Measurements from ENCODE around the gene KRT34.
"Not testable (repeated sequence)": the region's sequence is repeated elsewhere in the genome, so short reads cannot be mapped to it uniquely, and the experiment has no call there.

DNA sequence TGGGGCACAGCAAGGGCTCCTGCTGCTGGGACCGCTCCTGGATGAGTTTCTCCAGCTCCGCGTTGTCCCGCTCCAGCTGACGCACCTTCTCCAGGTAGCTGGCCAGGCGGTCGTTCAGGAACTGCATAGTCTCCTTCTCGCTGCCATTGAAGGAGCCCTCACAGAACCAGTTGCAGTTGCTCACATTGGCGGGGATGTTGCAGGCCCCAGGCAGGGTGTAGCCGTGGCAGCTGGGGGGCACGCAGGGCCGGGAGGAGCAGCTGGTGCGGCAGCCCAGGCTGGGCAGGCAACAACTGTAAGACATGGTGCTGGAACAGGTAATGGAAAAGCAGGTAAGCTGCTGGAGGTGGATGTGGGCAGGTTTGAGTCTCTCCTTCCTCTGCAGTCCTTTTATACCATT lies at the start of gene KRT34:
- TF ChIP-seq, protein P1, sequence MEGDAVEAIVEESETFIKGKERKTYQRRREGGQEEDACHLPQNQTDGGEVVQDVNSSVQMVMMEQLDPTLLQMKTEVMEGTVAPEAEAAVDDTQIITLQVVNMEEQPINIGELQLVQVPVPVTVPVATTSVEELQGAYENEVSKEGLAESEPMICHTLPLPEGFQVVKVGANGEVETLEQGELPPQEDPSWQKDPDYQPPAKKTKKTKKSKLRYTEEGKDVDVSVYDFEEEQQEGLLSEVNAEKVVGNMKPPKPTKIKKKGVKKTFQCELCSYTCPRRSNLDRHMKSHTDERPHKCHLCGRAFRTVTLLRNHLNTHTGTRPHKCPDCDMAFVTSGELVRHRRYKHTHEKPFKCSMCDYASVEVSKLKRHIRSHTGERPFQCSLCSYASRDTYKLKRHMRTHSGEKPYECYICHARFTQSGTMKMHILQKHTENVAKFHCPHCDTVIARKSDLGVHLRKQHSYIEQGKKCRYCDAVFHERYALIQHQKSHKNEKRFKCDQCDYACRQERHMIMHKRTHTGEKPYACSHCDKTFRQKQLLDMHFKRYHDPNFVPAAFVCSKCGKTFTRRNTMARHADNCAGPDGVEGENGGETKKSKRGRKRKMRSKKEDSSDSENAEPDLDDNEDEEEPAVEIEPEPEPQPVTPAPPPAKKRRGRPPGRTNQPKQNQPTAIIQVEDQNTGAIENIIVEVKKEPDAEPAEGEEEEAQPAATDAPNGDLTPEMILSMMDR (IDR thresholded peaks at IDR 0.05 in 2 of 3, conservative IDR thresholded peaks at IDR 0.05 in 1 of 3; ENCODE audit: borderline replicate concordance in 1 of 3, insufficient read depth in 1 of 3, low read depth in 2 of 3, low read length in 2 of 3) = not testable (repeated sequence)
- not testable (repeated sequence) for TF ChIP-seq POLR2AphosphoS5 (IDR thresholded peaks at IDR 0.05; ENCODE audit: low read depth, low read length); EGR1 (IDR thresholded peaks at IDR 0.05; ENCODE audit: low read depth); JUND (IDR thresholded peaks at IDR 0.05); CEBPB (IDR thresholded peaks at IDR 0.05; ENCODE audit: low read depth); EZH2phosphoT487 (IDR thresholded peaks at IDR 0.05; ENCODE audit: borderline replicate concordance); EZH2 (IDR thresholded peaks at IDR 0.05); YY1 (IDR thresholded peaks at IDR 0.05; ENCODE audit: extremely low read depth, insufficient replicate concordance, low read depth, low read length); POLR2A (IDR thresholded peaks at IDR 0.05; ENCODE audit: borderline replicate concordance, extremely low read depth, insufficient read depth, insufficient read length); ELF1 (IDR thresholded peaks at IDR 0.05; ENCODE audit: borderline replicate concordance, low read depth)
- TF ChIP-seq, protein P2, sequence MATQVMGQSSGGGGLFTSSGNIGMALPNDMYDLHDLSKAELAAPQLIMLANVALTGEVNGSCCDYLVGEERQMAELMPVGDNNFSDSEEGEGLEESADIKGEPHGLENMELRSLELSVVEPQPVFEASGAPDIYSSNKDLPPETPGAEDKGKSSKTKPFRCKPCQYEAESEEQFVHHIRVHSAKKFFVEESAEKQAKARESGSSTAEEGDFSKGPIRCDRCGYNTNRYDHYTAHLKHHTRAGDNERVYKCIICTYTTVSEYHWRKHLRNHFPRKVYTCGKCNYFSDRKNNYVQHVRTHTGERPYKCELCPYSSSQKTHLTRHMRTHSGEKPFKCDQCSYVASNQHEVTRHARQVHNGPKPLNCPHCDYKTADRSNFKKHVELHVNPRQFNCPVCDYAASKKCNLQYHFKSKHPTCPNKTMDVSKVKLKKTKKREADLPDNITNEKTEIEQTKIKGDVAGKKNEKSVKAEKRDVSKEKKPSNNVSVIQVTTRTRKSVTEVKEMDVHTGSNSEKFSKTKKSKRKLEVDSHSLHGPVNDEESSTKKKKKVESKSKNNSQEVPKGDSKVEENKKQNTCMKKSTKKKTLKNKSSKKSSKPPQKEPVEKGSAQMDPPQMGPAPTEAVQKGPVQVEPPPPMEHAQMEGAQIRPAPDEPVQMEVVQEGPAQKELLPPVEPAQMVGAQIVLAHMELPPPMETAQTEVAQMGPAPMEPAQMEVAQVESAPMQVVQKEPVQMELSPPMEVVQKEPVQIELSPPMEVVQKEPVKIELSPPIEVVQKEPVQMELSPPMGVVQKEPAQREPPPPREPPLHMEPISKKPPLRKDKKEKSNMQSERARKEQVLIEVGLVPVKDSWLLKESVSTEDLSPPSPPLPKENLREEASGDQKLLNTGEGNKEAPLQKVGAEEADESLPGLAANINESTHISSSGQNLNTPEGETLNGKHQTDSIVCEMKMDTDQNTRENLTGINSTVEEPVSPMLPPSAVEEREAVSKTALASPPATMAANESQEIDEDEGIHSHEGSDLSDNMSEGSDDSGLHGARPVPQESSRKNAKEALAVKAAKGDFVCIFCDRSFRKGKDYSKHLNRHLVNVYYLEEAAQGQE (IDR thresholded peaks at IDR 0.05; ENCODE audit: low read depth) = not testable (repeated sequence)
- TF ChIP-seq, protein P3, sequence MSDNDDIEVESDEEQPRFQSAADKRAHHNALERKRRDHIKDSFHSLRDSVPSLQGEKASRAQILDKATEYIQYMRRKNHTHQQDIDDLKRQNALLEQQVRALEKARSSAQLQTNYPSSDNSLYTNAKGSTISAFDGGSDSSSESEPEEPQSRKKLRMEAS (IDR thresholded peaks at IDR 0.05) = not testable (repeated sequence)
- TF ChIP-seq, protein P4, sequence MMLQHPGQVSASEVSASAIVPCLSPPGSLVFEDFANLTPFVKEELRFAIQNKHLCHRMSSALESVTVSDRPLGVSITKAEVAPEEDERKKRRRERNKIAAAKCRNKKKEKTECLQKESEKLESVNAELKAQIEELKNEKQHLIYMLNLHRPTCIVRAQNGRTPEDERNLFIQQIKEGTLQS (IDR thresholded peaks at IDR 0.05) = not testable (repeated sequence)

All from HCT116 (cell line).